Measurements from ENCODE around the gene LRP1.

Gene LRP1

GRCh38 chr12:57175428-57176138 lies 47.3 kb downstream of the LRP1 start:
- no peak for DNase-seq (ENCODE audit: low read depth)
- H3K4me3 ChIP-seq (ENCODE audit: low read depth, low read length): no peak overlapping the region
- peak; percentile 57 for TF ChIP-seq CTCF (IDR thresholded peaks at IDR 0.05; ENCODE audit: low read depth, low read length, missing control alignments)

GRCh38 chr12:57176139-57176477 lies 47.8 kb downstream of the LRP1 start:
- no peak overlapping the region for H3K4me3 ChIP-seq (ENCODE audit: low read depth, low read length)
- DNase-seq (ENCODE audit: low read depth): no peak
- TF ChIP-seq CTCF (IDR thresholded peaks at IDR 0.05; ENCODE audit: low read depth, low read length, missing control alignments): no peak

GRCh38 chr12:57176846-57177245 lies 48.6 kb downstream of the LRP1 start:
- TF ChIP-seq CTCF (IDR thresholded peaks at IDR 0.05; ENCODE audit: low read depth, low read length, missing control alignments): no peak
- DNase-seq (ENCODE audit: low read depth): no peak
- no peak overlapping the region for H3K4me3 ChIP-seq (ENCODE audit: low read depth, low read length)

- H3K4me3 ChIP-seq (ENCODE audit: low read depth, low read length): no peak overlapping the region
- TF ChIP-seq CTCF (IDR thresholded peaks at IDR 0.05; ENCODE audit: low read depth, low read length, missing control alignments): no peak
- no peak for DNase-seq (ENCODE audit: low read depth)
These were observed 49.1 kb downstream of the LRP1 start for GRCh38 chr12:57177354-57177753.

- no peak overlapping the region for H3K4me3 ChIP-seq (ENCODE audit: low read depth, low read length)
- no peak for DNase-seq (ENCODE audit: low read depth)
- TF ChIP-seq CTCF (IDR thresholded peaks at IDR 0.05; ENCODE audit: low read depth, low read length, missing control alignments): no peak
These were observed 49.9 kb downstream of the LRP1 start for GRCh38 chr12:57178213-57178612.

GRCh38 chr12:57179331-57180086 lies 51.2 kb downstream of the LRP1 start:
- TF ChIP-seq CTCF (IDR thresholded peaks at IDR 0.05; ENCODE audit: low read depth, low read length, missing control alignments): no peak
- H3K4me3 ChIP-seq (ENCODE audit: low read depth, low read length): no peak overlapping the region
- no peak for DNase-seq (ENCODE audit: low read depth)
